Stomach (tissue), 4 donors: Measurements from ENCODE around the gene FHL2.

Experiments
- POLR2A ChIP-seq, 4 donors: fragments of 450-650 bp; IDR thresholded peaks; one replicate each; pipeline ENCODE4 v1.6.1; 2016; ENCODE audit warnings: antibody characterized with exemption in 4 of 4, control low read depth in 2 of 4, mild to moderate bottlenecking in 1 of 4, moderate library complexity in 1 of 4
- POLR2AphosphoS5 ChIP-seq, 3 donors: sonication (generic); formaldehyde crosslinking; IDR thresholded peaks; one replicate each; pipeline ENCODE4 v1.6.1; 2016; ENCODE audit warnings: antibody characterized with exemption in 3 of 3
- TF ChIP-seq, protein P1 (sequence below), 7 experiments: fragments of 450-650 bp in 4 of 7; fragments of 200-600 bp in 3 of 7; sonication (generic) in 3 of 7; IDR thresholded peaks; one replicate each; pipeline ENCODE4 v1.5.1; 2016 to 2019; ENCODE audit warnings: antibody characterized with exemption in 7 of 7, control low read depth in 2 of 7, mild to moderate bottlenecking in 1 of 7

DNA sequence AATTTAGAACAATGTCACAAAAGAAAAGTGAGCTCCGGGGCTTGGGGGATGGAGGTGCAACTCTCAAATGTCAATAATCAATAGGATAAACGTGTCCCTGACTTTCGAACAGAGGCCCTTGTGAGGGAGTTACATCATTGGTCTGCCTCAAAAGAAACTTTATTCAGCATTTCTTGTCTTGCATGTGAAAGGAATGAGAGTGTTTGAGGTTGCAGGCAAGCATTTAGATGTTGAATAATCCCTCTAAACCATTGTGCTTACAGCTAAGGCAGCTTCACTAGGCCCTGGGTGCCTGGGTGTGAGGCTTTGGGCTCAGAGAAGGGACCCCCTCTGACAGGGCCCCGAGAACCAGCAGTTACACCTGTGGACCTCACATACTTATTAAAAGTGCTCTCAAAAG is 28.6 kb upstream of the FHL2 start:
- TF ChIP-seq, protein P1, sequence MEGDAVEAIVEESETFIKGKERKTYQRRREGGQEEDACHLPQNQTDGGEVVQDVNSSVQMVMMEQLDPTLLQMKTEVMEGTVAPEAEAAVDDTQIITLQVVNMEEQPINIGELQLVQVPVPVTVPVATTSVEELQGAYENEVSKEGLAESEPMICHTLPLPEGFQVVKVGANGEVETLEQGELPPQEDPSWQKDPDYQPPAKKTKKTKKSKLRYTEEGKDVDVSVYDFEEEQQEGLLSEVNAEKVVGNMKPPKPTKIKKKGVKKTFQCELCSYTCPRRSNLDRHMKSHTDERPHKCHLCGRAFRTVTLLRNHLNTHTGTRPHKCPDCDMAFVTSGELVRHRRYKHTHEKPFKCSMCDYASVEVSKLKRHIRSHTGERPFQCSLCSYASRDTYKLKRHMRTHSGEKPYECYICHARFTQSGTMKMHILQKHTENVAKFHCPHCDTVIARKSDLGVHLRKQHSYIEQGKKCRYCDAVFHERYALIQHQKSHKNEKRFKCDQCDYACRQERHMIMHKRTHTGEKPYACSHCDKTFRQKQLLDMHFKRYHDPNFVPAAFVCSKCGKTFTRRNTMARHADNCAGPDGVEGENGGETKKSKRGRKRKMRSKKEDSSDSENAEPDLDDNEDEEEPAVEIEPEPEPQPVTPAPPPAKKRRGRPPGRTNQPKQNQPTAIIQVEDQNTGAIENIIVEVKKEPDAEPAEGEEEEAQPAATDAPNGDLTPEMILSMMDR (IDR thresholded peaks at IDR 0.05): no peak
- no peak for TF ChIP-seq POLR2A (IDR thresholded peaks at IDR 0.05)
- TF ChIP-seq POLR2AphosphoS5 (IDR thresholded peaks at IDR 0.05): no peak
